Fibroblast of peridontal ligament (primary cell): ENCODE data around the gene TMEM98.
"Not testable (repeated sequence)": the region's sequence is repeated elsewhere in the genome, so short reads cannot be mapped to it uniquely, and the experiment has no call there.

Experiments used
- DNase-seq: peaks from one replicate; pipeline ENCODE4 v3.0.0-alpha.2; 2010; ENCODE audit errors: extremely low read depth

Gene TMEM98

GRCh38 chr17:32980230-32980629, 52.3 kb downstream of the TMEM98 start:
- DNase-seq: no peak

DNA sequence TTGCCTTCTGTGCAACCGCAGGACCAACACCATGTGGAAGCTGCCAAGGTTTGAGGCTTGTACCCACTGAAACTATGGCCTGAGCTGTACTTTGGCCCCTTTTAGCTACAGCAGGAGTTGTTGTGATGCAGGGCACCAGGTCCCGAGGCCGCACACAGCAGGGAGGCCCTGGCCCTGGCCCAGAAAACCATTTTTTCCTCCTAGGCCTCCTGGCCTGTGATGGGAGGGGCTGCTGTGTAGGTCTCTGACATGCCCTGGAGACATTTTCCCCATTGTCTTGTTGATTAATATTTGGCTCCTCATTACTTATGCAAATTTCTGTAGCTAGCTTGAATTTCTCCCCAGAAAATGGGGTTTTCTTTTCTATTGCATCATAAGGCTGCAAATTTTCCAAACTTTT, 53.7 kb downstream of the TMEM98 start:
- not testable (repeated sequence) for DNase-seq

DNA sequence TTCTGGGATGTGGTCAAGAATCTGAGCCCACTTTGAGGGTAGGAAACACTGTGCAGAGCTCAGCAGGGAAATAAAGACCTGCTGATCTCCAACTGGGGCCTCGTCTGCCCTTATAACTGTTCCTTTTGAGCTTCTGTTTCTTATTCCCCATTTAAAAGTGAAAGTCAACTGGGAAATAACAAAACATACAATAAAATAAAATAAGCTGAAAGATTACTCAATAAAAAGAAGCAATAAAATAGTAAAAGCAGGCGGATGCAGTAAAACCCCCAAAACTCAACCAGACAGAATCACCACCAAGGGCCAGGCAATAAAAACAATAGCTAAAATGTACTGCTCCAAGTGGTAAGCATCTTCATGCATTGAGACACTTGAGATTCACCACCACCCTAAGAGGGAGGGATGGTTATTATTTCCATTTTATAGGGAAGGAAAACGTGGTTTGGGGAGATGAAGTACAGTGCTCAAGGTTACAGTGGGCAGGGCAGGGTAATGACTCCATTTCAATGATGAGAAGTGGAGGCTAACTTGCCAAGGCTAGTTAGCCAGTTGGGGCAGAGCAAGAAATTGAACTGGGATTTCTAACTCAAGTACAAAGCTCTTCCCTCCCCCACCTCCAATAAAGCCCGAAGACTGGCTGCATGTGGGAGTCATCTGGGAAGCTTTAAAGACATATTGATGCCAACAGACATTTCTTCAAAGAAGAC, 57.2 kb downstream of the TMEM98 start:
- DNase-seq: no peak

GRCh38 chr17:32987453-32987805, 59.5 kb downstream of the TMEM98 start:
- DNase-seq: not testable (repeated sequence)

GRCh38 chr17:32987868-32988267, 59.9 kb downstream of the TMEM98 start:
- DNase-seq: not testable (repeated sequence)

DNA sequence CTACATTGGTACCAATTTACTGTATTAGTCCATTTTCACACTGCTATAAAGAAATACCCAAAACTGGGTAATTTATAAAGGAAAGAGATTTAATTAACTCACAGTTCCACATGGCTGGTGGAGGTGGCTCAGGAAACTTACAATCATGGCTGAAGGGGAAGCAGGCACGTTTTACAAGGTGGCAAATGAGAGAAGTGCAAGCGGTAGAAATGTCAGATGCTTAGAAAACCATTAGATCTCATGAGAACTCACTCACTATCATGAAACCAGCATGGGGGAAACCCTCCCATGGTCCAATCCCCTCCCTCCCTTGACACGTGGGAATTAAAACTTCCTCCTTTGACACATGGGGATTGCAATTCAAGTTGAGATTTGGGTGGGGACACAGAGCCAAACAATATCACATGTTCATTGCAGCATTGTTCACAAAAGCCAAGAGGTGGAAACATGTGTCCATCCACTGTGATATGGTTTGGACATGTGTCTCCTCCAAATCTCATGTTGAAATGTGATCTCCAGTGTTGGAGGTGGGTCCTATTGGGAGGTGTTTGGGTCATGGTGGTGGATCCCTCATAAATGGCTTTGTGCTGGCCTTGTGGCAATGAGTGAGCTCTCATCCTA, 60.6 kb downstream of the TMEM98 start:
- no peak for DNase-seq

DNA sequence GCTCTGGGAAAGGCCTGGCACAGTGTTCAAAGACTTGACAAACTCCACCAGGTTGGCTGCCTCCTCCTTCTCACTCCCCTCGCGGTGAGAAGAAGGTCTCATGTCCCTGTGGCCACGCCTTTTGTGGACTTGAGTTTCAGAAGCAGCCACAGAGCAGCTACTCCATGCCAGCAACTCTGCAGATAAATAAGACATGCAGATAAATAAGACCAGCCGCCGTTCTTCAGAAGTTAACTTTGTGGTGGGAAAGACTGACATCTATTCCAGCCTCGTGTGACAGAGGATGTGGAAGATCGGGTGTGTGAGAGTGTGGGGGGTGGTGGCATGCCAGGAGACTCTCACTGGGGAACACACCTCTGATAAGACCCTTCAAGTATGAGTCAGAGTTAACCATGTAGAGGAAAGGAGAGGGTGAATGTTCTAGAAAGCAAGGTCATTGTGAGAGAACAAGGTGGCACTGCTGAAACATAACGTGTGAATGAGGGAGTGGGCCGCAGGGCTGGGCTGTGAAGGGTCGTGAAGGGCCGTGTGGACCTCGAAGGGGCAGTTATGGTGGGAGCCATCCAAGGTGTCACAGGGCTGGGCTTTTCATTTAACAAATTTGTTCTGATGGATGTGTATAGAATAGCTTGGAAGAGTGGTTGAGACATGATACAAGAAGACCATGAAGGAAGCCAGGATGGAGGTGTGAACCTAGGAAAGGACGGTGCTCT, 64.5 kb downstream of the TMEM98 start:
- no peak for DNase-seq

DNA sequence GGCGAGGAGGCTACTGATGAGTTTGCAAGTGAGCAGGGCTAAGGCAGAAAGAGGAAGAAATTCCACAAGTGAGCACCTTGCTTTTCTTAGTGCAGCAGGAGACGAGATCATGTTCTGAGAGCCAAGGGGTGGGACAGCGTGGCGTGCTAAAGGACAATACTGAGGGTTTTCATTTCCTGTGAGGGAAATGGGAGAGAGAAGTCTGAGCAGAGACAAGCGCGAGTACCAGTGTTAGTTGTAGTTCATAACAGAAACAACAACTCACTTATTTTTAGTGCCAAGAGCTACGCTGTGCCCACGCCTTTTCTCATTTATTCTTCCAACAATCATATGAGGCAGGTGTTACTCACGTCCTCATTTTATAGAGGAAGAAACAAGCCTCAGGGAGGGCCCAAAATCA, 66.0 kb downstream of the TMEM98 start:
- DNase-seq: no peak
